IPS DF 4.7 (cell line): ENCODE results near the gene ZNF511.
"Not testable (repeated sequence)": the region's sequence is repeated elsewhere in the genome, so short reads cannot be mapped to it uniquely, and the experiment has no call there.

Source experiments
- DNase-seq: peaks from one replicate; pipeline ENCODE4 v3.0.0-alpha.2; 2013; ENCODE audit warnings: low spot score; ENCODE audit errors: extremely low read depth

Gene ZNF511

DNA sequence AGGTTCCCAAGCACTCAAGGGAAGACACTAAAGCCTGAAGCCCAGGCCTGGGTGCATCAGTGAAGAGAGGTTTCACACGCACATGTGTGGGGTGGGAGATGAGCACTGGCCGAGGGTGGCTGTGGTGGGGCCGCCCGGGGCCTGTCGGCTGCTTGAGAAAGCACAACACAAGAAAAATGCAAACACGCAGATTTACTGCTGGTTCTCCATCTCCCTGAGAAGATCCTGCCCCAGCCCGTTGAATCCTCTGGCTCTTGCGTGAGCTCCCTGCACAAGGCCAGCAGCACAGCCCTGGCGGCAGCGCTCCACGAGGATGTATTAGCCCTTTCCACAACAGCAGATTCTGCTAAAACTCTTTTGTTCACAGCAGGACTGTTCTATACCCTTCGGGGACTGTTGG is 6.2 kb downstream of the ZNF511 start:
- DNase-seq = no peak

GRCh38 chr10:133315847-133316246 is 7.1 kb downstream of the ZNF511 start:
- no peak for DNase-seq

DNA sequence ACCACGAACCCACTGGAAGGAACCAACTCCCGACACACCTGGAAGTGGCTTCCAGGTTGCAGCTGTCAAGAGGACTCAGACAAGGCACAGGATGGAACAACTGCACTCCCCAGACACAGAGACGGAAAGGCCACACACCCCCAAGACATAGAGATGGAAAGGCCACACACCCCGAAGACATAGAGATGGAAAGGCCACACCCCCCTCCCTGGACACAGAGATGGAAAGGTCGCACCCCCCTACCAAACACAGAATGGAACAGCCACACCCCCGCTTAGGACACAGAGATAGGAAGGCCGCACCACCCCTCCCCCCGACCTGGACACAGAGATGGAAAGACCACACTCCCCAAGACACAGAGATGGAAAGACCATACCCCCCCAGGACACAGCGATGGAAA is 7.6 kb downstream of the ZNF511 start:
- DNase-seq = no peak

- no peak for DNase-seq
Measured at GRCh38 chr10:133316732-133317131, 8.0 kb downstream of the ZNF511 start.

GRCh38 chr10:133318494-133319127 is 9.9 kb downstream of the ZNF511 start:
- DNase-seq = no peak

DNA sequence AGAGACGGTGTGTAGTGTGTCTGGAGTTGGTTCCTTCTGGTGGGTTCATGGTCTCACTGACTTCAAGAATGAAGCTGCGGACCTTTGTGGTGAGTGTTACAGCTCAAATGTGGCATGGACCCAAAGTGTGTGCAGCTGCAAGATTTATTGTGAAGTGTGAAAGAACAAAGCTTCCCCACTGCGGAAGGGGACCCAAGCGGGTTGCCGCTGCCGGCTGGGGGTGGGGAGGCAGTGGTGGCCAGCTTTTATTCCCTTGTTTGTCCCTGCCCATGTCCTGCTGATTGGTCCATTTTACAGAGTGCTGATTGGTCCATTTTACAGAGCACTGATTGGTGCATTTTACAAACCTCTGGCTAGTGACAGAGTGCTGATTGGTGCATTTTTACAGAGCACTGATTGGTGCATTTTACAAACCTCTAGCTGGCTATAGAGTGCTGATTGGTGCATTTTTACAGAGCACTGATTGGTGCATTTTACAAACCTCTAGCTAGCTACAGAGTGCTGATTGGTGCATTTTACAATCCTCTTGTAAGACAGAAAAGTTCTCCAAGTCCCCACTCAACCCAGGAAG is 12.2 kb downstream of the ZNF511 start:
- not testable (repeated sequence) for DNase-seq

- not testable (repeated sequence) for DNase-seq
Measured at GRCh38 chr10:133322064-133322709, 13.5 kb downstream of the ZNF511 start.

- no peak for DNase-seq
Measured at GRCh38 chr10:133324198-133324792, 15.6 kb downstream of the ZNF511 start.

- DNase-seq = no peak
Measured at GRCh38 chr10:133324857-133325260, 16.1 kb downstream of the ZNF511 start.

DNA sequence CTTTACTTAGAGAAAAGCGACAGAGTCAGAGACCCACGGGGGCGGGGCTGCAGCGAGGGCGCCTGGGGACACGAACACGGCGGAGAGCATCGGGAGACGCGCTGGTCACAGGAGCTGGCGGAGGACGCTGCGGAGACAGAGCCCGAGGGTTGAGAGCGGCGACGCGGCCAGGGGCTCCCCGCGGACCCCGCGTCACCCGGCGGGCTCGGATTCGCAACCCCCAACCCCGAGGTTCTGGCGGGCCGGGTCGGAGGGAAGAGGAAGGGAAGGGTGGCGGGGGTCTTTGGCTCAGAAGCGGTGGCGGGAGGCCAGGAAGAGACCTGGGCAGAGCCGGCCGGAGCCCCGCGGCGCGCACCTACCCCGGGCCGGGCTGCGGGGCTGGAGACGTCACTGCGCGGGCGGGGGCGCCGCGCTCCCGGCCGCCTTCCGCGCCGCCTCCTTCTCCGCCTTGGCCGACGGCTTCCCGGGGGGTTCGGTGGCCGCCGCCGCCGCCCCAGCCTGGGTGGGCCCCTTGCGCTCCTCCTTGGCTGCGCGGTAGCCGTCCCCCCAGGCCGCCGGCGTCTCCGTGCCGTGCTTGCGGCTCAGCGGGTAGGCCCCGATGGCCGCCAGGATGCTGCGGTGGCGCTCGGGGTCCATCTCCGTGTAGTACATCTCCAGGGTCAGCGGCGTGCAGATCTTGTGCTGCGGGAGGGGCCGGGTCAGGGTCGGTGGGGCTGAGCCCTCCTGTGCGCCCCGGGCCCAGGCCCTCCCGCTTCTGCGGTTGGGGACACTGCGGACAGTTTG is 16.9 kb downstream of the ZNF511 start:
- no peak for DNase-seq

DNA sequence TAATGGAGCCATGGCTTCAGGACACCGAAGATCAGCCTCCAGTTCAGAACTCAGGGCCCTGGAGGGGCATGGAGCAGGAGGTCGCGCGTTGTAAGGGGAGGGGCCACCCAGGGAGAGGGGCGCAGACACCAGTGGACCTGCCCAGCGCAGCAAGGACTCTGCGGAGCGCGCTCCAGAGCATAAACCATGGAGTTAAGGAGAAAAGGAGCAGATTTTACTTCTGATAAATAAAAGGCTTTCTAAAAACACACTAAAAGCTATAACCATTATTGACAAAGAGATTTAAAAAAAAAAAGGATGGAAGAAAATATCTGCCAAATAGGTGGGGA is 17.5 kb downstream of the ZNF511 start:
- DNase-seq = no peak

DNA sequence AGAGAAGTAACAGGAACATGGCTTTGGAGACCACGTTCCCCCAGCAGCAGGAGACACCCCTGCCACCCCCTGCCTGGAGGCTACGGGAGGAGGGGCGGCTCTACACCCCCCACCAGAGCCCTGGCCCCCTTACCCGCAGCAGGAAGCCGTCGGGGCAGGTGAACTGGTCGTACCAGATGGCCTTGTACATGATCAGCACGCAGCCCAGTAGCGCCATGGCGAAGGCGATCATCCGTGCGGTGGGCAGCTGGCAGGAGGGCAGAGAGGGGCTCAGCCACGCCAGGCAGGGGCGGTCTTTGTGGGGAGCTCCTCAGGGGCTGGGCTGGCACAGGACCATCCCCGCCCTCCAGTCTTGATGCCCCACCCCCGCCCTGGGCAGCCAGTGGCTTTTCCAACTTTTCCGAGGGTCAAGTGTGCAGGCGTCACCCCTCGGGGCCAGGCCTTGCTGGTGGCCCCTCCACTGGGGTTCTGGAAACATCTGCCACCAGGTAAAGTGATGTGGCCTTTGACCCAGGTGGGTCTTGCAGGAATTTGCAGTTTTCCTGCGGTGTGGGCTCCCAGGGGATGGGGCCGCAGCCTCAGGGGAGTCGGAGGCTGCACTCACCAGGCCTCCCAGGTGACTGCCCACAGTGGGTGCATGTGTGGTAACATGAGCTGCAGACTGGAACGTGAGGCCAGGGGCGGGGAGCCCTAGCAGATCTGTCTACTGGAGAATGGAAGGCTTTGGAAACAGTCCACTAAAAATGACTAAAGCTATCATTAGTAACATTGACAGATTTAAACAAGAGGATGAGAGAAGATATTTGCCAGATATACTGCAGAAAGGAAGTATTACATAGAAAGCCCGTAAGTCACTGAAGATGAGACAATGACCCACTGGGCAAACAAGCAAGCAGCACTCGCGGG is 18.3 kb downstream of the ZNF511 start:
- DNase-seq = no peak

GRCh38 chr10:133327651-133328357 is 19.1 kb downstream of the ZNF511 start:
- no peak for DNase-seq

- no peak for DNase-seq
Measured at GRCh38 chr10:133328358-133329343, 19.9 kb downstream of the ZNF511 start.

DNA sequence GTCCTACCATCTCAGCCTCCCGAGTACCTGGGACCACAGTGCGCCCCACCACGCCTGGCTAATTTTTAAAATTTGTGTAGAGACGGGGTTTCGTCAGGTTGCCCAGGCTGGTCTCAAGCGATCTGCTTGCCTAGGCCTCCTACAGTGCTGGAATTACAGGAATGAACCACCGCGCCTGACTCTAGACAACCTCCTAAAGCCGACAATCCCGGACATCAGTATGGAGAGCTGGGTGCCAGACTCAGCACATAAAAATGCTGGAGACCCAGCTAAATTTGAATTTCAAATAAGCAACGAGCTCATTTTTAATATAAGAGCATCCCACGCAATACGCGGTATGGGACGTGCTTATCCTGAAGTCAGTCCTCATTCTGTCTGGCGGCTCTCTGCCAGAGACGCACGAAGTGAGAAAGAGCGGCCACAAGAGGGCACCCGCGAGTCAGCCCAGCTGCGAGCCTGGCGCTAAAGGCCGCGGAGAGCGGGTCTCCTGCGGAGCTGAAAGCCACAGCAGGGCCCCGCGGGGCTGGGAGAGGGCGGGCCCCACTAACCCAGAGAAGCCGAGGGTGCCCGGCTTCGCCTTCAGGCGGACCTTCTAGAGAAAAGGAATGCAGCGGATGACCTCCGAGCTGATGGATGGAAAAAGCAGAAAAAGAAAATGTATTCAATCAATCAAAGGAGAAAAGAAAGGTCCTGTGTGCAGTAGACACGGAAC is 20.9 kb downstream of the ZNF511 start:
- no peak for DNase-seq

GRCh38 chr10:133332936-133333699 is 24.4 kb downstream of the ZNF511 start:
- DNase-seq = no peak

DNA sequence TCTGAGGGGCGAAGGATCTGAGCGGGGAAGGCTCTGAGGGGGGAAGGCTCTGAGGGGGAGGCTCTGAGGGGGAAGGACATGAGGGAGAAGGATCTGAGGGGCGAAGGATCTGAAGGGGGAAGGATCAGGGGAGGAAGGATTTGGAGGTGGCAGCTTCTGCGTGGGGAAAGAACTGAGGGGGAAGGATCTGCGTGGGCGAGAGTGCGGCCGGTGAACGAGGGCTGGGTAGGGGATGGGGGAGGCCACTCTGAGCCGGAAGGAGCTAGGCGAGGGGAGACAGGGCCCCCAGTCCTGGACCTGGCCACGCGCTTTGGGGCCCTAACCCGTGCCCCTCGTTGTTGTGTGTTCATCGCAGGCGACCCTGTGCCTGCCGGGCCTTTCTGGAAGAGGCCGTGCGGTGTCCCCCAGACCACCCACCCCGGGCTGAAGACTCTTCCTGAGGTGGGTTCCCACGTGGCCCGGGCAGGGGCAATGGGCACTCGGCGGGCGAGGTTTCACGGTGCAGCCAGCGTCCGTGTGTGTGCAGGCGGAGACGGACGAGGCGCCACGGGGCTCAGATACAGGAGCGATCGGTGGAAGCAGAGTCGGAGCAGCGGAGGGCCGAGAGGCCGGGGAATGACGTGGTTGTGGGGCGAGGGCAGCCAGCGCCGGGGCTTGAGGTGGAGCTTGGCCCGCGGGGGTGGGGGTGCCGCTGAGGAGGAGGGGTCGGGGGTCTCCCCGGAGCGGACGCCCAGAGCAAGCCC is 26.0 kb downstream of the ZNF511 start:
- no peak for DNase-seq
